ENCODE results near the gene PI4K2B.
A peak's percentile ranks its signal among the peaks of the same experiment; 100 is the strongest.
"Not testable (repeated sequence)": the region's sequence is repeated elsewhere in the genome, so short reads cannot be mapped to it uniquely, and the experiment has no call there.

PI4K2B gene

GRCh38 chr4:25308306-25308705 lies 74.5 kb downstream of the PI4K2B start:
- DNase-seq = peak; percentile 15

GRCh38 chr4:25308761-25309160 lies 74.9 kb downstream of the PI4K2B start:
- DNase-seq = peak; percentile 48

- no peak for DNase-seq
Observed at GRCh38 chr4:25310066-25310802, 76.4 kb downstream of the PI4K2B start.

- DNase-seq = no peak
Observed at GRCh38 chr4:25310803-25311166, 77.0 kb downstream of the PI4K2B start.

- DNase-seq = peak; percentile 92
Observed at GRCh38 chr4:25312496-25313200, 78.8 kb downstream of the PI4K2B start, which contains the start of gene ZCCHC4. Gene ZCCHC4, plus strand, starts transcription at chr4:25312774. Its CDS starts 36 bp downstream, at chr4:25312810.

- DNase-seq = no peak
Observed at GRCh38 chr4:25313201-25313895, 79.5 kb downstream of the PI4K2B start.

GRCh38 chr4:25320336-25320735 lies 86.5 kb downstream of the PI4K2B start:
- DNase-seq = peak; percentile 22

GRCh38 chr4:25320773-25321172 lies 86.9 kb downstream of the PI4K2B start:
- peak; percentile 35 for DNase-seq

GRCh38 chr4:25321703-25322102 lies 87.9 kb downstream of the PI4K2B start:
- DNase-seq = no peak

- DNase-seq = not testable (repeated sequence)
Observed at GRCh38 chr4:25328463-25328862, 94.6 kb downstream of the PI4K2B start.
